Neural progenitor cell (in vitro differentiated cells): ENCODE data around the gene TNNI3K. TPM values are rescaled to one million over a fixed set of nuclear protein-coding genes. Genes with fewer than 3 reads are reported as not detected.

ENCODE experiments used
- DNase-seq: peaks from one replicate; pipeline ENCODE4 v3.0.0-alpha.2; 2016; ENCODE audit warnings: low spot score
- H2AFZ ChIP-seq: fragments of 200-600 bp; sonication (generic); replicated peaks from 2 replicates; pipeline ENCODE4 v1.6.1; 2016; ENCODE audit warnings: antibody characterized with exemption
- H3F3A ChIP-seq: fragments of 200-600 bp; sonication (generic); 2 replicates; pipeline ENCODE4 v1.6.1; 2016; ENCODE audit warnings: antibody characterized with exemption, low read depth
- H3K27ac ChIP-seq: fragments of 200-600 bp; sonication (generic); 2 replicates; pipeline ENCODE4 v1.5.1; 2016; ENCODE audit warnings: mild to moderate bottlenecking
- H3K27me3 ChIP-seq: fragments of 200-600 bp; sonication (generic); 2 replicates; pipeline ENCODE4 v1.6.1; 2016; ENCODE audit warnings: mild to moderate bottlenecking, moderate library complexity
- H3K36me3 ChIP-seq: fragments of 200-600 bp; sonication (generic); 2 replicates; pipeline ENCODE4 v1.5.1; 2016
- H3K4me1 ChIP-seq: fragments of 200-600 bp; sonication (generic); 2 replicates; pipeline ENCODE4 v1.6.1; 2016; ENCODE audit warnings: mixed run types
- H3K4me2 ChIP-seq: fragments of 200-600 bp; sonication (generic); 2 replicates; pipeline ENCODE4 v1.6.1; 2016
- H3K4me3 ChIP-seq: fragments of 200-600 bp; sonication (generic); 2 replicates; pipeline ENCODE4 v1.5.1; 2016
- H3K79me2 ChIP-seq: fragments of 200-600 bp; sonication (generic); 2 replicates; pipeline ENCODE4 v1.6.1; 2016; ENCODE audit warnings: low read depth
- H3K9ac ChIP-seq: fragments of 200-600 bp; sonication (generic); 2 replicates; pipeline ENCODE4 v1.6.1; 2016
- H3K9me3 ChIP-seq: fragments of 200-600 bp; sonication (generic); 2 replicates; pipeline ENCODE4 v1.5.1; 2016; ENCODE audit warnings: low read depth
- H4K20me1 ChIP-seq: fragments of 200-600 bp; sonication (generic); 2 replicates; pipeline ENCODE4 v1.6.1; 2016; ENCODE audit warnings: low read depth
- H3K27ac Mint-ChIP-seq: 3 replicates; pipeline ENCODE4 v1.8.0; 2021; ENCODE audit warnings: mixed read lengths
- H3K27me3 Mint-ChIP-seq: 2 replicates; pipeline ENCODE4 v1.8.0; 2022; ENCODE audit warnings: low read depth, mild to moderate bottlenecking, inconsistent platforms, moderate library complexity, mixed read lengths; ENCODE audit not compliant: insufficient read depth
- H3K36me3 Mint-ChIP-seq: 3 replicates; pipeline ENCODE4 v1.8.0; 2021; ENCODE audit warnings: mixed read lengths
- H3K4me1 Mint-ChIP-seq: 3 replicates; pipeline ENCODE4 v1.8.0; 2021; ENCODE audit warnings: mixed read lengths
- H3K4me3 Mint-ChIP-seq: 3 replicates; pipeline ENCODE4 v1.8.0; 2021; ENCODE audit warnings: mild to moderate bottlenecking, moderate library complexity, mixed read lengths
- H3K9me3 Mint-ChIP-seq: 3 replicates; pipeline ENCODE4 v1.8.0; 2020; ENCODE audit warnings: mixed read lengths
- EZH2 ChIP-seq: fragments of 200-600 bp; sonication (generic); IDR thresholded peaks from 2 replicates; pipeline ENCODE4 v1.6.1; 2017; ENCODE audit warnings: antibody characterized with exemption, mild to moderate bottlenecking, moderate library complexity
- EZH2phosphoT487 ChIP-seq: fragments of 200-600 bp; sonication (generic); IDR thresholded peaks from 2 replicates; pipeline ENCODE4 v1.6.1; 2017; ENCODE audit warnings: antibody characterized with exemption
- total RNA-seq: library from RNA; depleted of rRNA; stranded (reverse); fragments of >200 nt; gene quantifications from 2 replicates; pipeline ENCODE4 v1.2.3, GENCODE V29; 2015; ENCODE audit warnings: low replicate concordance
- TF ChIP-seq, protein P1 (sequence below): fragments of 200-600 bp; sonication (generic); IDR thresholded peaks from 2 replicates; pipeline ENCODE4 v1.5.1; 2017; ENCODE audit warnings: antibody characterized with exemption, mild to moderate bottlenecking

The TNNI3K gene, protein sequence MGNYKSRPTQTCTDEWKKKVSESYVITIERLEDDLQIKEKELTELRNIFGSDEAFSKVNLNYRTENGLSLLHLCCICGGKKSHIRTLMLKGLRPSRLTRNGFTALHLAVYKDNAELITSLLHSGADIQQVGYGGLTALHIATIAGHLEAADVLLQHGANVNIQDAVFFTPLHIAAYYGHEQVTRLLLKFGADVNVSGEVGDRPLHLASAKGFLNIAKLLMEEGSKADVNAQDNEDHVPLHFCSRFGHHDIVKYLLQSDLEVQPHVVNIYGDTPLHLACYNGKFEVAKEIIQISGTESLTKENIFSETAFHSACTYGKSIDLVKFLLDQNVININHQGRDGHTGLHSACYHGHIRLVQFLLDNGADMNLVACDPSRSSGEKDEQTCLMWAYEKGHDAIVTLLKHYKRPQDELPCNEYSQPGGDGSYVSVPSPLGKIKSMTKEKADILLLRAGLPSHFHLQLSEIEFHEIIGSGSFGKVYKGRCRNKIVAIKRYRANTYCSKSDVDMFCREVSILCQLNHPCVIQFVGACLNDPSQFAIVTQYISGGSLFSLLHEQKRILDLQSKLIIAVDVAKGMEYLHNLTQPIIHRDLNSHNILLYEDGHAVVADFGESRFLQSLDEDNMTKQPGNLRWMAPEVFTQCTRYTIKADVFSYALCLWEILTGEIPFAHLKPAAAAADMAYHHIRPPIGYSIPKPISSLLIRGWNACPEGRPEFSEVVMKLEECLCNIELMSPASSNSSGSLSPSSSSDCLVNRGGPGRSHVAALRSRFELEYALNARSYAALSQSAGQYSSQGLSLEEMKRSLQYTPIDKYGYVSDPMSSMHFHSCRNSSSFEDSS
- 1.9 and 3.4 TPM in 2 replicates for total RNA-seq

DNA sequence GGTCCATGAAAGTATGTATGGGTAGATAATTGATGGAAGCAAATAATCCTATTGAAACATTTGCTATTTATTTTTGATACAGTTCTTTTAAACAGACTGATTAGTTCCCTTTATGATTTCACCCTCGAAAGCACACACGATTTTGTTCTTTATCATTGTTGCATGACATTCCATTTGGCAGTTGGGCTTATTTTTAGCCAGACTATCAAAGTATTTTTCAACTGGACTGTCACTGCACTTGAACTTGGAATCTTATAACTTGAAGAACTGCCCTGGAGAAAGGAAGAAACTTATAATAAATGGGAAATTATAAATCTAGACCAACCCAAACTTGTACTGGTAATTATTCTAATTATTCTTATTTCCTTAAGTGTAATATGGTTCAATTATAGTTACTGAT lies at the start of gene TNNI3K:
Gene TNNI3K, plus strand, starts transcription at position 235 of the 400 bp plus-strand sequence. Its CDS starts 65 bp downstream, at position 300.
- Histone ChIP-seq H3K4me1 (no peaks in the 10 kb centered on the region), H3K9me3 (no peaks in the 10 kb centered on the region), H3K9ac (no peak within 1 kb of the TSS), H3K4me3 (no peak within 1 kb of the TSS), H3K4me2 (no peak within 1 kb of the TSS), H4K20me1 (no peaks in the 10 kb centered on the region), H3K27me3 (no peaks in the 10 kb centered on the region), H3K79me2 (no peaks in the 10 kb centered on the region), H3K27ac (no peak within 1 kb of the TSS), H3K36me3 (no peaks in the 10 kb centered on the region), H3F3A (no peaks in the 10 kb centered on the region), H2AFZ (no peak within 1 kb of the TSS)
- Mint-ChIP-seq H3K4me3 (no peak within 1 kb of the TSS), H3K36me3 (peaks cover 2% of the 10 kb centered on the region), H3K27ac (no peak within 1 kb of the TSS), H3K9me3 (peaks cover 10% of the 10 kb centered on the region), H3K4me1 (peaks cover 2% of the 10 kb centered on the region), H3K27me3 (no peaks in the 10 kb centered on the region)
- no peak for DNase-seq
- TF ChIP-seq, protein P1, sequence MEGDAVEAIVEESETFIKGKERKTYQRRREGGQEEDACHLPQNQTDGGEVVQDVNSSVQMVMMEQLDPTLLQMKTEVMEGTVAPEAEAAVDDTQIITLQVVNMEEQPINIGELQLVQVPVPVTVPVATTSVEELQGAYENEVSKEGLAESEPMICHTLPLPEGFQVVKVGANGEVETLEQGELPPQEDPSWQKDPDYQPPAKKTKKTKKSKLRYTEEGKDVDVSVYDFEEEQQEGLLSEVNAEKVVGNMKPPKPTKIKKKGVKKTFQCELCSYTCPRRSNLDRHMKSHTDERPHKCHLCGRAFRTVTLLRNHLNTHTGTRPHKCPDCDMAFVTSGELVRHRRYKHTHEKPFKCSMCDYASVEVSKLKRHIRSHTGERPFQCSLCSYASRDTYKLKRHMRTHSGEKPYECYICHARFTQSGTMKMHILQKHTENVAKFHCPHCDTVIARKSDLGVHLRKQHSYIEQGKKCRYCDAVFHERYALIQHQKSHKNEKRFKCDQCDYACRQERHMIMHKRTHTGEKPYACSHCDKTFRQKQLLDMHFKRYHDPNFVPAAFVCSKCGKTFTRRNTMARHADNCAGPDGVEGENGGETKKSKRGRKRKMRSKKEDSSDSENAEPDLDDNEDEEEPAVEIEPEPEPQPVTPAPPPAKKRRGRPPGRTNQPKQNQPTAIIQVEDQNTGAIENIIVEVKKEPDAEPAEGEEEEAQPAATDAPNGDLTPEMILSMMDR, result no peak

DNA sequence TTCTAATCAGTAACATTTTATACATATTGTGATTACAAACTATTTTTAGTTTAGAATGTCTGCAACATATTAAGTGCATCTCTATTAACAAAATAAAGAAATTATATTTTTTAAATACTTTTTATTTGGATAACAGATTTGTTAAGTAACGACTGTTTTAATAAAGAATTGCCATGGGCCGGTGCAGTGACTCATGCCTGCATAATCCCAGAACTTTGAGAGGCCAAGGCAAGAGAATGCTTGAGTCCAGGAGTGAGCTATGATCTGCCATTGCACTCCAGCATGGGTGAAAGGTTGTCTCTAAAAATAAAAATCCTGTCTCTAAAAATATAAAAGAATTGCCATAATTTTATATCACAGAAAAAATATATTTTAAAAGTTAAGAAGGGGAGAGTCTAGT lies 41.3 kb upstream of the TNNI3K start:
- TF ChIP-seq EZH2 (no peak), EZH2phosphoT487 (no peak)
- TF ChIP-seq, protein P1, result no peak
- no peak overlapping the region for H3K4me3 Mint-ChIP-seq

DNA sequence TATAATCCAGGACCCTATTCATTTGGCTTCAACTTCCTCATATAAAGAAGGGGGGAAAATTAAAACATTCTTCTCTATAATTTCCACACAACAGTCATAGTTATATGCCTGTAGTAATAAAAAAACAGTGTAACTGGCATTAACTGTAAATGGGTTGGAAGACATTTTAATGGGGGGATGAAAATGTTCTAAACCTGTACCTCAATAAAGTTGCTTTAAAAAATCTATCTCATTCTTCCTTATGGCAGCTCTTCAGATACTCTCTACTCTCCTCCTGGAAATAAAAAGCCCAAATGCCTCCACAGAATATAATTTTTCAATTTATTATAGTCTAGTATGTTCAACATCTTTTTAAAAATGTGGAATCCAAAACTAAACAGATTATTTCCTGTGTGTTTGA lies 39.8 kb upstream of the TNNI3K start:
- Mint-ChIP-seq H3K4me3 (no peak overlapping the region), H3K9me3 (peaks cover 6% of the 10 kb centered on the region), H3K36me3 (no peaks in the 10 kb centered on the region), H3K4me1 (no peaks in the 10 kb centered on the region), H3K27me3 (peaks cover 4% of the 10 kb centered on the region), H3K27ac (no peak overlapping the region)
- Histone ChIP-seq H3K4me3 (no peak overlapping the region), H3K79me2 (no peaks in the 10 kb centered on the region), H4K20me1 (no peaks in the 10 kb centered on the region), H3K9me3 (no peaks in the 10 kb centered on the region), H3K36me3 (no peaks in the 10 kb centered on the region), H3K9ac (no peak overlapping the region), H3K27ac (no peak overlapping the region), H3K27me3 (no peaks in the 10 kb centered on the region), H3K4me1 (no peaks in the 10 kb centered on the region), H3F3A (no peaks in the 10 kb centered on the region), H3K4me2 (no peak overlapping the region), H2AFZ (no peak overlapping the region)
- no peak for DNase-seq
- TF ChIP-seq, protein P1, result no peak
- TF ChIP-seq EZH2phosphoT487, result no peak
- no peak for TF ChIP-seq EZH2

More for the DNA sequence above, 41.3 kb upstream of the TNNI3K start:
- Histone ChIP-seq H3K27ac (no peak overlapping the region), H3K9ac (no peak overlapping the region), H3K4me1 (no peaks in the 10 kb centered on the region), H3K4me2 (no peak overlapping the region), H3F3A (no peaks in the 10 kb centered on the region), H4K20me1 (no peaks in the 10 kb centered on the region), H3K9me3 (no peaks in the 10 kb centered on the region), H2AFZ (no peak overlapping the region), H3K27me3 (no peaks in the 10 kb centered on the region), H3K4me3 (no peak overlapping the region), H3K79me2 (no peaks in the 10 kb centered on the region), H3K36me3 (no peaks in the 10 kb centered on the region)
- Mint-ChIP-seq H3K9me3 (peaks cover 6% of the 10 kb centered on the region), H3K27ac (no peak overlapping the region), H3K4me1 (no peaks in the 10 kb centered on the region), H3K36me3 (no peaks in the 10 kb centered on the region), H3K27me3 (peaks cover 4% of the 10 kb centered on the region)
- DNase-seq, result no peak
